GM20431 (cell line): ENCODE results near the gene ARHGEF7.

Experiments used
- in situ Hi-C: fragments of 300-500 bp; cut with MseI, MboI; formaldehyde crosslinking; loops from one replicate; pipeline ENCODE4 v1.15.0; 2020; ENCODE audit warnings: low sequenced_read_pairs; ENCODE audit not compliant: unreplicated experiment

ARHGEF7 gene

DNA sequence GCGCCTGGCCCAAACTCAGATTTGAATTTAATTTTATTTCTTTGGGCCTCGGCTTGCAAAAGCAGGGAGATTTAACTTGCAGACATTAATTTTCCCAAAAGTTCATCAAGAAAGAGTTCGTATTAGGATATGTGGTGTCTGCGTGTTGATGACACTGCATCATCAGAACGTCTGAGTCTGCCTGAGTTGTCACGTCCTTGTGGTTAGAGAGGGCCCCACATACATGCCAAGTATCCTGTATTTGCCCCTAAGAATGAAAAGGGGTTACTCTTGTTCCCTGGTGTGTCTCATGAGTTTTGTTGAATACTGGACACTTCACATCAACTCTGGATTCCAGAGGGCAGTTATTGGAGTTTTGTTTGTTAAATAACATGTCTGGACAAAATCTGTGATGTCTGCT, 199.7 kb downstream of the ARHGEF7 start:
- in situ Hi-C loops, result no loop called here

DNA sequence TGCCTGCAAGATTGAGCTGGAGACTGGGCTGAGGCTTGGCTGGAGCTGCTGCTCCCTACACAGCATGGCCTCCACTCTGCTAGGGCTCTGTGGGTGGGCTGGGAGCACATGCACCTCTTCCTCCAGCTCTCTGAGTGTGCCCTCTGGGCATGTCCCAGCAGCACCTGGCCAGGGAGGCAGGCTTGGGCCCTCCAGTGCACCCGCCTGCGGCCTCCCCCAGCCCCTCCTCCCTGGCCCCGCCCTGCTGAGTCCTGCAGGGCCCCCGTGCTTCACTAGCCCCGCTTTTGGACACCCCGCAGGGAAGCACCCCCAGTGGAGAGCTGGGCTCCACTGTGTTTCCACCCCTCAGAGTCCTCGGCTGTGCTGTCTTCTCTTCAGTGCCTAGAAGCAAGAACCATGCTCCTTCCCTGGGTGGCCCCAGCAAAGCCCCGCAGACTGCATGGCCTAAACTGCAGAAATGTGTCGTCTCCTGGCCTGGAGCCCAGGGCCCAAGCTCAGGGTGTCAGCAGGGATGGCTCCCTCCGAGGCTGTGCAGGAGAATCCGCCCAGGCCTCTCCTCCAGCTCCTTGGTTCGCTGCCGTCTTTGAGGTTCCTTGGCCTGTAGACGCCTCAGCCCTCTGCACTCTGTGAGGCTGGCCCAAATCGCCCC, 200.4 kb downstream of the ARHGEF7 start:
- in situ Hi-C loops, result no loop called here

DNA sequence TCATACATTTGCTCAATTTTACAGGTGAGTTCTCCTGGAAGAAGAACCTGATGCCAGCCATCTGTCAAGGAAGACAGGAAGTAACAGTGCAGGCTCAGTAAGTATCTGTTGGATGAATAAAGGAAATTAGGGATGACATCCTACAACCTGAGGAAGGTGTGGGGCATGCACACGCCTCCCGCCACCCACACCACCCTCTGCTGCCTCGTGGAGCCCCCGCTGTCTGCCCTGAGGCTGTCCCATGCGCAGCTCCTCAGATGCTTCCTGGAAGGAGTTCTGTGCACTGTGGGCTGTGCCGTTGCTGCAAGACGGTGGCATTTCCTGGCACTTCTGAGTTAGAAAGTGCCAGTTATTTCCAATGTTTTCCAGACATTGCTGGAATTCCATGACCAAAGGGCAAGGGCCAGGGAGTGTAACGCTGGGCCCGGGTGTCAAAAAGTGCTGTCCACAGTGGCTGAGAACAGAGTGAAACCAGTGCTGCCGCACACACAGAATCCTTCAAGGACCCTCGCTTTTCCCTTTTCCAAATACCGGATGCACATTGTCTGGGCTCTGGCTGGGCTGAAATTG, 201.1 kb downstream of the ARHGEF7 start:
- in situ Hi-C loops, result no loop called here

DNA sequence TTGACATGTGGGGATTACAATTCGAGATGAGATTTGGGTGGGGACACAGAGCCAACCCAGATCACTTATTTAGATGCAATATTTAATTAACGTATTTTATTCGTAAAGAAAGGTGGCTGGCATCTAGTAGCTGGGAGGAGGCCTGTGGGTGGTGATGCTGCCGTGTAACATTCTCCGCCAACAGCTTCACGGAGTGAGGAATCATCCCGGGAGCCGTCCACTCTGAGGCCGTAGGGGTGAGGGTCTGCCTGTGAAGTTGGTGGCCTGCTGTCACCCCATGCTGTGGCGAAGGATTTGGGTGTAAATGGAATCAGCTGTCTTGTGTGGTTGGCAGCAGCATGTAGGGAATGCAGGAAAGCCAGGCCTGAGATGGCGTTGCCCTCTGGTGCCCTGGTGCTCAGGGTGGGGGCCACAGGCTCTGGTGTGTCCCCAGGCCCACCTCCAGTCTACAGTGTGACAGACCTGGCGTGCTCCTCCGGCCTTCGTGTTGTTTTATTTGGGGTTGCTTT, 202.0 kb downstream of the ARHGEF7 start:
- in situ Hi-C loops, result no loop called here

DNA sequence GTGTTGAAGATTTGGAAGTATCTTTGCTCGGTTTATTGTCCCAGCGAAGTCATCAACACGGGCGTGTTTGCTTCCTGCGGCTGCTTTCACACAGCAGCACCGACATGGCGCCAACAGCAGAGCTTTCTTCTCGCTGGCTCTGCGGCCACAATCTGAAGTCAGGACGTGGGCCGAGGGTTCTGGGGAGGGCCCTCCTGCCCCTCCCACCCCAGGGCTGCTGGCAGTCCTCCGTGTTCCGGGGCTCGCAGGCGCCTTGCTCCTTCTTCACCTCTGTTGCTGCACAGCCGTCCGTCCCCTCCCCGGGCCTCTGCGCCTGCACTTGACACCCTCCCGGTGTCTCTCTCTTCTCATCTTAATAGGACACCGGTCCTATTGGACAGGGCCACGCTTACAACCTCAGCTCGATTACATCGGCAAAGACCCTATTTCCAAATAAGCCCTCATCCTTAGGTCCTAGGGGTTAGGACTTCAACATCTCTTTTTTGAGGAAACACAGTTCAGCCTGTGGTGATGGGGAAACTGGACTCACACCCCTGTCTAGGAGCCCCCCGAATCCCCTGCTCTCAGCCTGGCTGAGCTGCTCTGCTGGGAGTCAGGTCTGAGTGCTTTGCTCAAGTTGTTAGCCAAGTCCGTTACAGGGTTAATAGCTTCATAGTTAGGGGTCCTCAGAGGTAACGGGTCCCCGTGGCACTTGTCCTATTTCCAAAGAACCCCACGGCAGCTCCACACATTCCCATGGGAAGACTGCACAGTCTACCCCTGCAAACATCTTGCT, 202.6 kb downstream of the ARHGEF7 start:
- in situ Hi-C loops, result no loop called here

DNA sequence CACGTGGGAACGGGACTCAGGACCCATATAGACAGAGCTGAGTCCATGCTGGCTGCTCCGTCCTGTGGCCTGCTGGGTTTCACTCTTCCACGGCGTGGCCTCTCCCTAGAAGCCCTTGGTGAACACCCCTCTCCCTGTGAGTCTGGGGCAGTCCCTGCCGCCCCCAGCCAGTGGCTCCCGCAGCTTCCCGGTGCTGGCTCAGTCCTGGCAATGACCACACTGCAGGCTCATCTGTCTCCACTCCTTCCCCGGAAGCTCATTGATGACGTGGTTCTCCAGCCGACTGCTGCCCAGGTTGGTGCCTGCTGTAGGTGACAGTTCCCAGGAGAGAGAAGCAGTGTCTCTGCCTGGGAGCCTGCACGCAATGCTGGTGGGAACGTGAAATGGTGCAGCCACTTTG, 203.3 kb downstream of the ARHGEF7 start:
- in situ Hi-C loops, result no loop called here

DNA sequence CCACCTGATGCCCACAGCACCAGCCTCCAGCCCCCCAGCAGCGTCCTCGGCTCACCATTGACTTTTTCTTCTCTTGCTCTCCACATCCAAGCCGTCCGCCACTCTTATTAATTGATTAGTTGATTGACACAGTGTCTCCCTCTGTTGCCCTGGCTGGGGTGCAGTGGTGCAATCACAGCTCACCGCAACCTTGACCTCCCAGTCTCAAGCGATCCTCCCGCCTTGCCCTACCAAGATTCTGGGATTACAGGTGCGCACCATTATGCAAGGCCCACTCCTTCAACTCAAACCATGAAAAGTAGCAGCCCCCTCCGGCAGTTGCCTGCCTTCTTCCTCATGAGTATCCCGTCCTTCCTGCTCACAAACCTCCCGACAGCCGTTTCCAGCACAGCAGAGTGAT, 204.4 kb downstream of the ARHGEF7 start:
- in situ Hi-C loops, result no loop called here

DNA sequence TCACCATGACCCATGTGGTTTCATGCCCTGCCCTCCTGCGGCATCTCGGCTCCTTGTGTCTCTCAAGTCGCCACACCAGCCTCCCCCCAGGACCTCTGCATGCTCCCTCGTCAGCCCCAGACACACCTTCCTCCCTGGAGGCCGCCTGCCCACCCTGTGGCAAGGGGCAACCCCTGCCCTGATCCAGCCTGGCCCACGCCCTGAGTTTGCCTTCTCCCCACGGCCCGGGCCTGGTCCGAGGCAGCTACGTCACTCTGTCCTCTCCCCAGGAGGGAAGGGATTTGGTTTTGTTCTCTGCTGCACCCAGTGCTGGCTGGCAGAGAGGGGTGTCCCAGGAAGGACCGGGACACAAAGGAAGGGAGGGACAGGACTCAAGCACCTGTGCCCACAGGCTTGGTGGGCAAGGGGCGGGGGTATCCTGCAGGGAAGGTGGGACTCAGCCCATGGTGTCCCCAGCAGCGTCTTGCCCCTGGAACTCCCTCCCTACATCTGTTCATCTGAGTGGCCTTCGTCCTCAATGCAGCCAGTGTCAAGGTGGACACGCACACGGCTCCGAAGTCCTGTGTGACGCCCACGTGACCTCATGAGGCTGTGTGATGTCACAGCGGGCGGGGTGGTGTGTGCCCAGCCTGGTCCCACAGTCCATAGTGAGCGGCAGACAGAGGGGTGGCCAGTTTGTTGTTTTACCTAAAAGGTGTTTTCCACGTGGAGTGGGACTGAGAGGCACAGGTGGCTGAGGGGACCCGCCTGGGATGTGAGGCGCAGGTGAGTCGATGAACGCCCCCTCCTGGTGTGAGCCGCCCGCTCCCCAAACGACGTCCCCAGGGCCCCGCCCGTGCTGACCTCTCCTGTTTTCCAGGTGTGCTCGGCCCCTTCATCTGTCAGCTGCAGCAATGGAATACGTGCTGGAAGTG, 205.1 kb downstream of the ARHGEF7 start, which contains the start of gene TEX29:
TEX29 (plus strand) TSS at position 645 of the 914 bp plus-strand sequence; CDS start at position 894, 249 bp downstream.
- in situ Hi-C loops, result no loop called here

DNA sequence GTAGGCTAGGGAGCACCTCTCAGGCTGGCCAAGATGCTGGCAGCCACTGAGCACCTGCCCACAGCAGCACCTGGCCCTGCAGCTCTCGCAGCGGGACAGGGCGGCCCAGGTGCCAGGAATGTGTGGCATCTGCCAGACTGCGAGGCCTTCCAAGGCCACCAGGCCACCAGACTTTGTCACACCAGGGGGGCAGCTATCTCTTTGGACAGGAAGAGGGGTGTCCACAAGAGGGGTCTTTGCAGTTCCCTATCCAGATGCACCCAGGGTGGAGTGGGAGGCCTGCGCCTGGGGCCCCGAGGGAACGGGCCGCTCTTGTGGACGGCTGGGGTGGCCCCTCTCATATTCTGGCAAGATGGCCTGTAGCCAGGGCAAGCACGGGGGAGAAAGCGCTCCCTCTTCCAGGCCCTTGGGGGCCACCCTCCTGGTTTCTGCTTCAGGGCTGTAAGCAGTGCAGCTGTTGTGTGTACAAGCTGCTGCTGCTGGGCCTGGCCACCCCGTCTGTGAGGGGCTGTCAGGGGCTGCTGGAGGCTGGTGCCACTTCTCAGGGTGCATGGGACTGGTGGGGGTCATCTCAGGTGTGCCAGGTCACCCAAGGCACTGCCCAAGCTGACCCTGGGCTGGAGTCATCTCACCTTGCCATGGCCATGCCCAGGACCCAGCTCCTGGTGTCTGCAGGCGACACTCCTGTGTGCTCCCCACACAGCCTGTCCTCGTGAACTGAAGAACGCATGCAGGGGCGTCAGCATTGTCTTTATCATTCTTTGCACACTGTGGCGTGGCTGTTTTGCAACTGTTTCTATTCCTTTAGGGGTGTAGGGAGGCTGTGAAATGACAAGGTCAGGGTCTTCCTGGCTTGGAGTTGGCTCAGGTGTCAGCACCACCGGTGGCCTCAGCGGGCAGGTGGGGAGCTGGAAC, 207.1 kb downstream of the ARHGEF7 start:
- in situ Hi-C loops, result no loop called here

DNA sequence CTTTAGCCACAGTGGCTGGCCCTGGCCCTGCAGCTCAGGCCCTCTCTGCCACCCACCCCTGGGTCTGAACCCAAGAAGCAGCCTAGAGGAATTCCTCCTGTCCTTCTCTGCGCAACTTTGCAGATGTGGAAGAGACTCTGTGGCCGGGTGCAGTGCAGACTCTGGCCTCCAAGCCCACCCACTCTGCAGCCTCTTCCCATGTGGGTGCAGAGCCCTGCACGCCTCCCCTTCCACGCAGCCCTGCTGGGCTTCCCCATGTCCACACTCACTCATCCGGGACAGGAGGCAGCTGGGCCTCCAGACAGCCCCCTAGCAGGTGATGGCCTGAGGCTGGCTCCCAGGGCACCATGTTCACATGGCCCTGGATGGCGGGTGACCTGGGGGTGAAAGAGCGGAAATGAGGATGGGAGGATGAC, 207.8 kb downstream of the ARHGEF7 start:
- in situ Hi-C loops, result no loop called here

DNA sequence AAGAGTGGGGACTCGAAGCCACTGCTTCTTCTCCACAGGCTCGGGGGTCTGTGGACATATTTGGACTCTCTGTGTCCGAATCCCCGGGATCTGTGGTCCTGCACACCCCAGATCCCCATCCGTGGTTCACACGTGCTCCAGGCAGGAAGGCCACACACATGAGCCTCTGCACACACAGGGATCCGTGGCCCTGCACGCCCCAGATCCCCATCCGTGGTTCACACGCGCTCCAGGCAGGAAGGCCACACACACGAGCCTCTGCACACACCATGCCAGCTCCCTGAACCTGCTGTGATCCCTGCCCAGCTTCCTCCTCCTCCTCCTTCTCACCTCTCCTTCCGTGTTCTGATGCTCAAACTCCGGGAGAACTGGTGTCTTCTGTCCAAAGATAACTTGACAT, 208.4 kb downstream of the ARHGEF7 start:
- in situ Hi-C loops, result no loop called here

DNA sequence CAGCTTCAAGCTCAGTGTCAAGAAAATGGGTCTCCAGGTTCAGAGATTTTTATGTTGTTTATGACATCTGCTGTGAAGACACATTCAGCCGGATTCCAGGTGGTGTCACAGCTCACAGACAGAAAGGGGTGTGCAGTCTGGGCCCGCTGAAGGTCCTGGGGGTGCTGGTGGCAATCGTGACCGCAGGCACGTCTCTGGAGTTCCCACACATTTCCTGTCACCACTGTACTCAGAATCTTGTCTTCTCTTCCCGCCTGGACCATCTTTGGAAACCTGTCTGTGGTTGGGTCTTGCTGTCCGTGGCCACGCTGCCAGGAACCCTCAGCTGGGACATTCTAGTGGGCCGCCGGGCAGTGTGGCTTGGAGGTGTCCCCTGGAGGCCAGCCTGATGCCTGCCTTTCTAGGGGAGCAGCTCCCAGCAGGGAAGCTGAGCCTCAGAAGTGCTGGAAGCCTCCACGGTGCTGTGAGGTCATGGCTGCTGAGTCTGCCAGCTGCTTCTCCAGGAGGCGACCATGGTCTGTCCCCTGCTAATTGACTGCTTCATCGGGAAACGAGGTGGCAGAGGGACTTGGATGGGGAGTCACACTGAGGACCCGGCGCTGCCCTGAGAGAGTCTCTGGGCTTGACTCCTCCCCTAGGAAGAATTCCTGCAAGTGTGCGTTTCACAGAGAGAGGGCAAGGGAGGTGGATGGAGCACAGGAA, 209.0 kb downstream of the ARHGEF7 start:
- in situ Hi-C loops, result no loop called here

DNA sequence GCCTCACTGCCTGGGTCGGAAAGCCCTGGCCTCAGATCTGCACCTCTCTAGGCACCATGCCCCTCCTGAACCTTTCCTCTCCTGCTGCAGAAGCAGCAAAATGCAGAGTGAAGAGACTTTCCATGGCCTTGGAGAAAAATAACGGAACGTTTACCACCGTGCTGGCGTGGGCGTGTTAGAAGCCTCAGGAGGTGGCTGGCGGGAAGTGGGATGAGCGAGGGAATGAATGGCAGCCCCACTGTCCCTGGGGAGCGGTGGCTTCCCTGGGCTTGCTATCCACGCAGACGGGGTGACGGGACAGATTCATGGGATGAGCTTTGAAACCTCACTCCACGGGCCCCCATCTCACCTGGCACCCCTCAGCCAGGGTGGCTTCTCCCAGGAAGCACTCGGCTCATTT, 209.6 kb downstream of the ARHGEF7 start:
- in situ Hi-C loops, result no loop called here

DNA sequence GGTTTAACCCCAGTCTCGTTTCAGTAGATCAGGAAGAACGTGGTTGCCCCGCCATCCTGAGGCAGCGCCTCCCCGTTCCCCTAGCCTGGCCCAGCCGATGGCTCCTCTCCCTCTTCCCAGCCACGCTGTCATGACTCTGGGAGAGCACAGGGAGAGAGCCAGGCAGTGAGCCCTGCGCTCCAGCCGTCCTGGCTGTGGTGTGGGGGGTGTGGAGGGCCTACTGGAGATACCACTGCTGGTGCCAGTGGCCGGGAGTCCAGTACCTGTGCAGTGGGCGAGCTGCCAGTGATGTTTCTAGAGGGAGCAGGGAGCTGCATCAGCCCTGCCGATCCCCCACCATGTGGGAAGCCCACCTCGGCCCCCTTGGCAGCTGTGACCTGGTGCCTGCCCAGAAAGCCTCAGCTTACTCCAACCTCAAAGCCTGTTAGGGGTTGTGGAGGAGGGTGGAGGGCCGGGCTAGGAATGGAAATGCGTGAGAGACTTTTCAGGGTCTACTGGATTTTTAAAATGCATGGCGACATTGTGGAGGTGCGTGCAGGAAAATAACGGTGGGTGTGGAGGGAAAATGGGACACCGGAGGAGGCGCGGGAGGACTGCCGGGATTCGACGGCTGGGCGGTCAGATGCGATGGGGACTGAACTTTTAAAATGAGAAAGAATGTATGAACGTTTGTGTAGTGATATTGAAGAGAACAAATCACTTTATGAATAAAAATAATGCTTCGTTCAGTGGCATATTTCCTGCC, 210.2 kb downstream of the ARHGEF7 start:
- in situ Hi-C loops, result no loop called here

DNA sequence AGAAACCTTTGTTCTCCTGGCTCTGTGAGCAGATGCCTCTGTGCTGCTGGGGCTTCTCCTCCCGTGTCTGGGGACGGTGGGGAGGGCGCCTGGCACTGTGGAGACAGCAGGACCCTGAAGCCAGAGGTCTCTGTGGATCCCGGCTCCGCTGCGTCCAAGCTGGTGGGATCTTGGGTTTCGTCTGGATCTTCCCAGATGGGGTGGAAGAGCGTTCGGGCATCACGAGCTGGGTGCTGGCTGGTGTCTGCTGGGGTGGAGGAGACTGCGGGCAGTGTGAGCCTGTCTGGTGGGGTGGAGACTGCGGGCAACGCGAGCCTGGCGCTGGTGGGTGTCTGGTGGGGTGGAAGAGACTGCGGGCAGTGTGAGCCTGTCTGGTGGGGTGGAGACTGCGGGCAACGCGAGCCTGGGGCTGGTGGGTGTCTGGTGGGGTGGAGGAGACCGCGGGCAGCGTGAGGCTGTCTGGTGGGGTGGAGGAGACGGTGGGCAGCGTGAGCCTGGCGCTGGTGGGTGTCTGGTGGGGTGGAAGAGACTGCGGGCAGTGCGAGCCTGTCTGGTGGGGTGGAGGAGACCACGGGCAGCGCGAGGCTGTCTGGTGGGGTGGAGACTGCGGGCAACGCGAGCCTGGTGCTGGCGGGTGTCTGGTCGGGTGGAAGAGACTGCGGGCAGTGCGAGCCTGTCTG, 211.0 kb downstream of the ARHGEF7 start:
- in situ Hi-C loops, result no loop called here

DNA sequence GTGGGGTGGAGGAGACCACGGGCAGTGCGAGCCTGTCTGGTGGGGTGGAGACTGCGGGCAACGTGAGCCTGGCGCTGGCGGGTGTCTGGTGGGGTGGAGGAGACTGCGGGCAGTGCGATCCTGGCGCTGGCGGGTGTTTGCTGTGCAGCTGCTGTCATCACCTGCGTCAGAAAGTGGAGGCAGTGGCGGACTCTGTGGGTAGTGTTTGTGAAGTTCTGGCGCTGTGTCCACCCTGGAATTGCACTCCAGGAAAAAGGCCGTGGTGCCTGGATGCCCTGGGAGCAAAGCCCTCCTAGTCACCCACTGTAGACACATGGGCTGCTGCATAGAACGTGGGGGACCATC, 211.5 kb downstream of the ARHGEF7 start:
- in situ Hi-C loops, result no loop called here

DNA sequence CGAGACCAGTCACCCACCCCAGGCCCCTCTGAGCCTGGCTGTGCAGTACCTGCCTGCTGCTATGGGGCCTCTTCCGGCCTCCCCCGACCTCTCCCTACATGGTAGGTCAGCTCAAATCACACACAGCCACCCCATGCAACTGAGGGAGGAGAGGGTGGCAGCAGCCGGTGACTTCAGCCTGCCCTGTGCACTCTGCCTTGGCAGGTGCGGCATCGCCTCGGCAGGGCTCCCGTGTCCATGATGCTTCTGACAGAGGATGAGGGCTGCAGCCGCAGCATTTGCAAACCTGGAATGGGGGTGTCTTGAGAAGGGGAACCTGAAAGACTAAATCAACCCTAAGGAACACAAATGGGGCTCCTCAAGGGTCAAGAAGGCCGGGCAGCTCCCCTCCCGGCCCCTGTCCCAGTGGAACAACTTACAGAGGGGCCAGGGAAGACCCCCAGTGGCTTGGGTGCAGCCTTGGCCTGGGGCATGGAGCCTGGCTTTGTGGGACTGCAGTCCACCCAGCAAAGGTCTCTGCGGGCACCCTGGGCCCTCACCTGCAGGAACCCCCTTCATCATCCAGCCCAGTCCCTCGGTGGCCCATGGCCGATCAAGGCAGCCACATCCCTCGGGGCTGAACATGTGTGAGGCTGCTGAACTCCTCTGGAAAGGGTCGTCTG, 212.0 kb downstream of the ARHGEF7 start:
- in situ Hi-C loops, result no loop called here
